MM.1S (cell line): Measurements from ENCODE around the gene SLIT1.

Source experiments
- DNase-seq: peaks from one replicate; pipeline ENCODE4 v3.0.0-alpha.2; 2015
- H2AFZ ChIP-seq: fragments of 300-600 bp; sonication (generic); 2 replicates; pipeline ENCODE4 v1.6.0; 2016; ENCODE audit warnings: antibody characterized with exemption, low read length
- H3F3A ChIP-seq: fragments of 300-600 bp; sonication (generic); 2 replicates; pipeline ENCODE4 v1.6.1; 2016; ENCODE audit warnings: mild to moderate bottlenecking, antibody characterized with exemption, low read length, moderate library complexity, mixed read lengths; ENCODE audit not compliant: insufficient read depth
- H3K27ac ChIP-seq: fragments of 300-600 bp; sonication (generic); 2 replicates; pipeline ENCODE4 v1.5.1; 2016; ENCODE audit warnings: mild to moderate bottlenecking, low read length
- H3K27me3 ChIP-seq: fragments of 300-600 bp; sonication (generic); replicated peaks from 2 replicates; pipeline ENCODE4 v1.6.0; 2016; ENCODE audit warnings: low read length; ENCODE audit not compliant: insufficient read depth
- H3K36me3 ChIP-seq: fragments of 300-600 bp; sonication (generic); replicated peaks from 2 replicates; pipeline ENCODE4 v1.6.1; 2016; ENCODE audit warnings: mild to moderate bottlenecking, low read length, mixed read lengths; ENCODE audit not compliant: insufficient read depth
- H3K4me1 ChIP-seq: fragments of 300-600 bp; sonication (generic); 2 replicates; pipeline ENCODE4 v1.6.1; 2016; ENCODE audit warnings: low read length, mixed read lengths
- H3K4me2 ChIP-seq: fragments of 300-600 bp; sonication (generic); 2 replicates; pipeline ENCODE4 v1.6.0; 2016; ENCODE audit warnings: low read depth, low read length
- H3K4me3 ChIP-seq: fragments of 300-600 bp; sonication (generic); 2 replicates; pipeline ENCODE4 v1.5.1; 2016; ENCODE audit warnings: low read length, mixed read lengths
- H3K79me2 ChIP-seq: fragments of 300-600 bp; sonication (generic); 2 replicates; pipeline ENCODE4 v1.6.1; 2016; ENCODE audit warnings: mixed run types, low read length, mixed read lengths
- H3K9ac ChIP-seq: fragments of 300-600 bp; sonication (generic); 2 replicates; pipeline ENCODE4 v1.6.1; 2016; ENCODE audit warnings: low read length, mixed read lengths
- H3K9me2 ChIP-seq: fragments of 300-600 bp; sonication (generic); replicated peaks from 2 replicates; pipeline ENCODE4 v1.6.1; 2016; ENCODE audit warnings: mild to moderate bottlenecking, low read length, mixed read lengths; ENCODE audit not compliant: insufficient read depth
- H3K9me3 ChIP-seq: fragments of 300-600 bp; sonication (generic); replicated peaks from 2 replicates; pipeline ENCODE4 v1.6.1; 2016; ENCODE audit warnings: mild to moderate bottlenecking, low read length, mixed read lengths; ENCODE audit not compliant: insufficient read depth
- H4K20me1 ChIP-seq: fragments of 300-600 bp; sonication (generic); 2 replicates; pipeline ENCODE4 v1.6.1; 2016; ENCODE audit warnings: mild to moderate bottlenecking, low read length, moderate library complexity, mixed read lengths; ENCODE audit not compliant: insufficient read depth
- EZH2 ChIP-seq: fragments of 300-600 bp; sonication (generic); optimal IDR thresholded peaks from 2 replicates; pipeline ENCODE3; 2017; ENCODE audit warnings: low read depth, mild to moderate bottlenecking, antibody characterized with exemption, low read length, mixed read lengths
- EZH2phosphoT487 ChIP-seq: fragments of 300-600 bp; sonication (generic); IDR thresholded peaks from 2 replicates; pipeline ENCODE4 v1.6.1; 2018; ENCODE audit warnings: antibody characterized with exemption, low read length
- TF ChIP-seq, protein P1 (sequence below): fragments of 300-600 bp; sonication (generic); IDR thresholded peaks from 2 replicates; pipeline ENCODE4 v1.5.1; 2016; ENCODE audit warnings: antibody characterized with exemption, low read length, mixed read lengths

The SLIT1 gene

DNA sequence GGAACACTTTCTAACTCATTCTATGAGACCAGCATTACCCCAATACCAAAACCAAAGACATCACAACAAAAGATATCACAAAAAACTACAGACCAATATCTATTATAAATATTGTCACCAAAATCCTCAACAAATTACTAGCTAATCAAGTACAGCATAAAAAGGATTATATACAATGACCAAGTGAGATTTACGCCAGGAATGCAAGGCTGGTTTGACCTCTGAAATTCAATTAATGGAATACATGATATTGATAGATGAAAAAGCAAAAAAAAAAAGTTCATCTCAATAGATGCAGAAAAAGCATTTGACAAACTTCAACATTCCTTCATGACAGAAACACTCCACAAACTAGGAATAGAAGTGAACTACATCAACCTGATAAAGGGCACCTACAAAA is 178.3 kb downstream of the SLIT1 start:
- Histone ChIP-seq H3K4me1 (no peaks in the 10 kb centered on the region), H4K20me1 (no peaks in the 10 kb centered on the region), H3K9me2 (no peaks in the 10 kb centered on the region), H3K79me2 (no peaks in the 10 kb centered on the region), H2AFZ (no peak overlapping the region), H3K4me3 (no peak overlapping the region), H3K9ac (no peak overlapping the region), H3F3A (no peaks in the 10 kb centered on the region), H3K4me2 (no peak overlapping the region), H3K27ac (no peak overlapping the region), H3K9me3 (no peaks in the 10 kb centered on the region), H3K36me3 (no peaks in the 10 kb centered on the region), H3K27me3 (no peaks in the 10 kb centered on the region)
- TF ChIP-seq EZH2: no peak
- no peak for TF ChIP-seq EZH2phosphoT487
- TF ChIP-seq, protein P1, sequence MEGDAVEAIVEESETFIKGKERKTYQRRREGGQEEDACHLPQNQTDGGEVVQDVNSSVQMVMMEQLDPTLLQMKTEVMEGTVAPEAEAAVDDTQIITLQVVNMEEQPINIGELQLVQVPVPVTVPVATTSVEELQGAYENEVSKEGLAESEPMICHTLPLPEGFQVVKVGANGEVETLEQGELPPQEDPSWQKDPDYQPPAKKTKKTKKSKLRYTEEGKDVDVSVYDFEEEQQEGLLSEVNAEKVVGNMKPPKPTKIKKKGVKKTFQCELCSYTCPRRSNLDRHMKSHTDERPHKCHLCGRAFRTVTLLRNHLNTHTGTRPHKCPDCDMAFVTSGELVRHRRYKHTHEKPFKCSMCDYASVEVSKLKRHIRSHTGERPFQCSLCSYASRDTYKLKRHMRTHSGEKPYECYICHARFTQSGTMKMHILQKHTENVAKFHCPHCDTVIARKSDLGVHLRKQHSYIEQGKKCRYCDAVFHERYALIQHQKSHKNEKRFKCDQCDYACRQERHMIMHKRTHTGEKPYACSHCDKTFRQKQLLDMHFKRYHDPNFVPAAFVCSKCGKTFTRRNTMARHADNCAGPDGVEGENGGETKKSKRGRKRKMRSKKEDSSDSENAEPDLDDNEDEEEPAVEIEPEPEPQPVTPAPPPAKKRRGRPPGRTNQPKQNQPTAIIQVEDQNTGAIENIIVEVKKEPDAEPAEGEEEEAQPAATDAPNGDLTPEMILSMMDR: no peak
- DNase-seq: no peak

DNA sequence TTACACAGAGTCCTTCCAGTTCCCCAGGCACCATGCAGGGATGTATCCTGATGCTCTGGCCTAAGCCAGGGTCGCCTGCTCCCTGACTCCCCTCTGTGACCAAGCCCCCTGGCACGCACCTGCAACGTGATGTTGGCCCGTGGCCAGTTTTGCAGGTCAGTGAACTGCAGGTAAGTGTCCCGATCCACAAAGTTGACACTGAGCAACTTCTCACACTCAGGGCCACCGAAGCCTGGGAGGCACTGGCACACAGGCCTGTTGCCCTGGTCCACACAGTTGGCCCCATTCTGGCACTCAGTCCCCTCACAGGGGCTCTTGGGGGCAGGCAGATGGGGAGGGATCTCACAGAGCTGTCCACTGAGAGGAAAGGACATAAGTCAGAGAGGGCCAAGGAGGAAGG is 179.4 kb downstream of the SLIT1 start:
- H3K36me3 ChIP-seq: no peaks in the 10 kb centered on the region
- H3K9me2 ChIP-seq: no peaks in the 10 kb centered on the region
- no peaks in the 10 kb centered on the region for H3F3A ChIP-seq
- no peak overlapping the region for H2AFZ ChIP-seq
- no peak for DNase-seq
- H3K4me2 ChIP-seq: no peak overlapping the region
- TF ChIP-seq, protein P1: no peak
- TF ChIP-seq EZH2: no peak
- no peak for TF ChIP-seq EZH2phosphoT487
- H3K9me3 ChIP-seq: no peaks in the 10 kb centered on the region
- no peaks in the 10 kb centered on the region for H3K27me3 ChIP-seq
- no peak overlapping the region for H3K4me3 ChIP-seq
- no peak overlapping the region for H3K27ac ChIP-seq
- H4K20me1 ChIP-seq: no peaks in the 10 kb centered on the region
- H3K4me1 ChIP-seq: no peaks in the 10 kb centered on the region
- H3K9ac ChIP-seq: no peak overlapping the region
- H3K79me2 ChIP-seq: no peaks in the 10 kb centered on the region

DNA sequence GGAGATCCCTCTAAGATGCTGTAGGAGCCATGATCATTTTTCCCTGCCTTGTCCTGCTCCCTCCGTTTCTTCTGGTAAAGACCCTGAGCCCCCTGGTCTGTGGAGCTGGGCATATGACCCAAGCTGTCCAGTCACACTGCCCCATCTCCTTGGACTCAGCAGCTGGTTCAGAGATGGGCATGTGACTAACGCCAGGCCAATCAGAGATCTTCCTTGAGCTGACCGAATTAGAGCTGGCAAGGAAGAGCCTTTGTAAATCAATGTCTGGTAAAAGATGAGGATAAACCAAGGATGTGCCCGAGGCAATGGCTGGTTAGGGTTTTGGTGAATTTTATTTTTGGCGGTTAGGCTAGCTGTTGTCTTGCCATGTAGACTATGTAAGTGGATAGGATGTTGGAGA is 180.4 kb downstream of the SLIT1 start:
- no peak overlapping the region for H3K4me2 ChIP-seq
- H3K4me3 ChIP-seq: no peak overlapping the region
- no peaks in the 10 kb centered on the region for H3K36me3 ChIP-seq
- no peaks in the 10 kb centered on the region for H3F3A ChIP-seq
- H3K4me1 ChIP-seq: no peaks in the 10 kb centered on the region
- no peaks in the 10 kb centered on the region for H3K9me3 ChIP-seq
- no peak overlapping the region for H2AFZ ChIP-seq
- TF ChIP-seq EZH2: no peak
- TF ChIP-seq, protein P1: no peak
- no peak for TF ChIP-seq EZH2phosphoT487
- no peaks in the 10 kb centered on the region for H3K79me2 ChIP-seq
- H3K27me3 ChIP-seq: no peaks in the 10 kb centered on the region
- no peak overlapping the region for H3K27ac ChIP-seq
- H3K9ac ChIP-seq: no peak overlapping the region
- no peak for DNase-seq
- no peaks in the 10 kb centered on the region for H3K9me2 ChIP-seq
- H4K20me1 ChIP-seq: no peaks in the 10 kb centered on the region

DNA sequence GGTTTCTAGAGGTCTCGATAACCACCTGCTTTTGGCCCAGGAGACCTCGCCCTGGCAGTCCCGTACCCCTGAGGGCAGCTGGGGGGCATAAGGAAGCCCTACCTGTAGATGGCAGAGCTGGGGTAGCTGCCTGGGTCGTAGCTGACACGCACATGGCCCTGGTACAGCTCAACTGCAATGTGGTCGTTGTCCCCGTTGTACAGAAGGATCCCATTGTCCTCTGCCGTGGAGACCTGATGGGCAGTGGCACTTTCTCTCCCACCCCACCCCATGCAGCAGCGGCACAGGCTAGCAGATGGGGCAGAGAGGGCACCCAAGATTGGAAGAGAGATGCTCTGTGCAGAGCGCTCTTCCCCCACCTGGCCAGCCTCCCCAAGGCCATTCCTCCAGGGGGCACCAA is 181.2 kb downstream of the SLIT1 start:
- no peaks in the 10 kb centered on the region for H3K9me3 ChIP-seq
- H3K27me3 ChIP-seq: no peaks in the 10 kb centered on the region
- H2AFZ ChIP-seq: no peak overlapping the region
- no peak for DNase-seq
- H3K9me2 ChIP-seq: no peaks in the 10 kb centered on the region
- no peaks in the 10 kb centered on the region for H3K4me1 ChIP-seq
- no peaks in the 10 kb centered on the region for H3K79me2 ChIP-seq
- H3F3A ChIP-seq: no peaks in the 10 kb centered on the region
- H3K9ac ChIP-seq: no peak overlapping the region
- H3K4me3 ChIP-seq: no peak overlapping the region
- H3K4me2 ChIP-seq: no peak overlapping the region
- H4K20me1 ChIP-seq: no peaks in the 10 kb centered on the region
- no peaks in the 10 kb centered on the region for H3K36me3 ChIP-seq
- no peak overlapping the region for H3K27ac ChIP-seq
- TF ChIP-seq EZH2 (no peak), EZH2phosphoT487 (no peak)
- TF ChIP-seq, protein P1: no peak
